Transverse colon (tissue), 4 donors: ENCODE measurements around the gene CHID1. TPM values are rescaled to one million over a fixed set of nuclear protein-coding genes. Genes with fewer than 3 reads are reported as not detected.
A peak's percentile ranks its signal among the peaks of the same experiment; 100 is the strongest.

Experiments used
- DNase-seq: peaks from one replicate; pipeline ENCODE4 v3.0.0-alpha.2; 2019
- H3K27ac ChIP-seq, 4 donors: fragments of 200-600 bp; sonication (generic); 2 replicates each; pipeline ENCODE4 v1.5.1; 2016 to 2018; ENCODE audit warnings: inconsistent platforms in 4 of 4
- H3K27me3 ChIP-seq: fragments of 200-600 bp; sonication (generic); 2 replicates; pipeline ENCODE4 v1.5.1; 2017; ENCODE audit warnings: inconsistent platforms
- H3K36me3 ChIP-seq, 4 donors: fragments of 200-600 bp; sonication (generic); 2 replicates each; pipeline ENCODE4 v1.5.1; 2017 to 2019; ENCODE audit warnings: inconsistent platforms in 4 of 4
- H3K4me1 ChIP-seq, 4 donors: fragments of 200-600 bp; sonication (generic); 2 replicates each; pipeline ENCODE4 v1.5.1; 2017 to 2020; ENCODE audit warnings: inconsistent platforms in 4 of 4
- H3K4me3 ChIP-seq, 4 donors: fragments of 200-600 bp; sonication (generic); 1 replicate in 1 of 4; 2 replicates in 3 of 4; pipeline versions ENCODE4 v1.5.1 to v1.6.1; 2017 to 2019; ENCODE audit warnings: inconsistent platforms in 4 of 4
- H3K9me3 ChIP-seq, 2 donors: fragments of 200-600 bp; sonication (generic); 2 replicates each; pipeline ENCODE4 v1.5.1; 2017 to 2019; ENCODE audit warnings: inconsistent platforms in 2 of 2
- EP300 ChIP-seq: sonication (generic); formaldehyde crosslinking; IDR thresholded peaks from one replicate; pipeline ENCODE4 v1.6.1; 2017; ENCODE audit warnings: antibody characterized with exemption, low read depth
- POLR2A ChIP-seq: fragments of 450-650 bp; IDR thresholded peaks from one replicate; pipeline ENCODE4 v1.6.1; 2016; ENCODE audit warnings: antibody characterized with exemption, mild to moderate bottlenecking, moderate library complexity
- POLR2AphosphoS5 ChIP-seq, 3 donors: sonication (generic); formaldehyde crosslinking; IDR thresholded peaks; one replicate each; pipeline ENCODE4 v1.6.1; 2016; ENCODE audit warnings: antibody characterized with exemption in 3 of 3
- WGBS, 2 donors: methylation state at CpG; one replicate each; pipeline ENCODE4 v1.1.5; 2018; ENCODE audit warnings: low coverage in 1 of 2; 5-methylcytosine and 5-hydroxymethylcytosine counted together
- in situ Hi-C, 4 donors: fragments of 200-750 bp; cut with MboI; loops; one replicate each; pipeline versions ENCODE4 v1.15.0 to v1.15.1; 2017; ENCODE audit warnings: low sequenced_read_pairs in 3 of 4, low pct_ligation_motif_present in 1 of 4, low pct_unique_long_range_greater_than_20kb in 1 of 4
- intact Hi-C: fragments of 100-400 bp; cut with DNase I; formaldehyde crosslinking; loops from one replicate; pipeline ENCODE4 v1.15.1; 2023; ENCODE audit warnings: low total_unique reads
- total RNA-seq, 4 donors: library from RNA; depleted of rRNA; stranded (reverse); fragments of >200 nt; gene quantifications; one replicate each; pipeline ENCODE4 v1.1.0, GENCODE V29; 2016
- TF ChIP-seq, protein P1 (sequence below), 5 experiments: fragments of 200-600 bp in 3 of 5; fragments of 450-650 bp in 2 of 5; sonication (generic) in 3 of 5; IDR thresholded peaks; 1 replicate in 2 of 5; 2 replicates in 3 of 5; pipeline ENCODE4 v1.5.1; 2016 to 2017; ENCODE audit warnings: antibody characterized with exemption in 5 of 5, inconsistent platforms in 3 of 5, mild to moderate bottlenecking in 2 of 5, moderate library complexity in 1 of 5

The CHID1 gene
- total RNA-seq, 4 donors from 2014 or later, result 15.3 to 58.2 (median 41.4) TPM

GRCh38 chr11:863023-863909, 47.3 kb downstream of the CHID1 start:
- Histone ChIP-seq H3K9me3 (no peaks in the 10 kb centered on the region), H3K36me3 (no peaks in the 10 kb centered on the region), H3K4me3 (no peak overlapping the region), H3K27ac (no peak overlapping the region), H3K4me1 (peaks cover 11 to 22% (median 14%) of the 10 kb centered on the region in 4 donors), H3K27me3 (peaks cover 37% of the 10 kb centered on the region)
- TF ChIP-seq EP300 (no peak), POLR2A (no peak), POLR2AphosphoS5 (IDR thresholded peaks at IDR 0.05) (no peak)
- TF ChIP-seq, protein P1, sequence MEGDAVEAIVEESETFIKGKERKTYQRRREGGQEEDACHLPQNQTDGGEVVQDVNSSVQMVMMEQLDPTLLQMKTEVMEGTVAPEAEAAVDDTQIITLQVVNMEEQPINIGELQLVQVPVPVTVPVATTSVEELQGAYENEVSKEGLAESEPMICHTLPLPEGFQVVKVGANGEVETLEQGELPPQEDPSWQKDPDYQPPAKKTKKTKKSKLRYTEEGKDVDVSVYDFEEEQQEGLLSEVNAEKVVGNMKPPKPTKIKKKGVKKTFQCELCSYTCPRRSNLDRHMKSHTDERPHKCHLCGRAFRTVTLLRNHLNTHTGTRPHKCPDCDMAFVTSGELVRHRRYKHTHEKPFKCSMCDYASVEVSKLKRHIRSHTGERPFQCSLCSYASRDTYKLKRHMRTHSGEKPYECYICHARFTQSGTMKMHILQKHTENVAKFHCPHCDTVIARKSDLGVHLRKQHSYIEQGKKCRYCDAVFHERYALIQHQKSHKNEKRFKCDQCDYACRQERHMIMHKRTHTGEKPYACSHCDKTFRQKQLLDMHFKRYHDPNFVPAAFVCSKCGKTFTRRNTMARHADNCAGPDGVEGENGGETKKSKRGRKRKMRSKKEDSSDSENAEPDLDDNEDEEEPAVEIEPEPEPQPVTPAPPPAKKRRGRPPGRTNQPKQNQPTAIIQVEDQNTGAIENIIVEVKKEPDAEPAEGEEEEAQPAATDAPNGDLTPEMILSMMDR (IDR thresholded peaks at IDR 0.05), result no peak
- DNase-seq, result no peak
- 53% methylated on average over 19 of the region's 24 CpGs; no CpG with 5 or more reads in 1 of the 2 donors for WGBS, 2 donors
- in situ Hi-C loops (loop anchor here in 2 of 4 donors (25.0 kb wide), 1 partner anchor 174 kb away; the partner anchor contains the start of gene MUC6 (in 2 of the 2)), intact Hi-C loops (no loop called here)

- H3K27ac ChIP-seq, result no peak overlapping the region
- intact Hi-C loops, result no loop called here
Measured at GRCh38 chr11:862696-863022, 48.0 kb downstream of the CHID1 start.

DNA sequence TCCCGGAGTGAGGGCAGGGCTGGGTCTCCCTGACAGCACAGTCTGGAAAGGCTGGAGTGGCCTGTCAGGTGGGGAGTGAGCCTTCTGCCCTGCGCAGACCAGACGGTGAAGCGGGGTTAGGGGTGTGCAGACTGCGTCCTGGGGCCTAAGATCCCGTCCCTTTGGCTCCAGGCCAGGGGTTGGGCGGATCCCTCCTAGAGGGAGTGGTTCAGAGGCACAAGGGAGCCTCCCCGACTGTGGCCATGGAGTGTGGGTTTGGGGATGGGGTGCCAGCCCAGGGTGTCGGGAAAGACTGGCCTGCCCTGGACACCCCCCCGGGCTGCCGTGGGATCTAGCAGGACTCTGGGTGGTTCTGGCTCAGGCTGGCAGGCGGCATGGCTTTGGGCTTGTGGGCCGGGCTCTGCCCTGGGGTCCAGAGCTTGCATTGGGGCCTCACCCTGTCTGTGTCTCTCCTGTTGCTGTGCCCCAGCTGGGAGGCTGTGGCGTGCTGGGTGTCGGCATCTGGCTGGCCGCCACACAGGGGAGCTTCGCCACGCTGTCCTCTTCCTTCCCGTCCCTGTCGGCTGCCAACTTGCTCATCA, 48.4 kb downstream of the CHID1 start:
- 34% methylated on average over 11 of the region's 20 CpGs; no CpG with 5 or more reads in 1 of the 2 donors for WGBS, 2 donors
- H3K36me3 ChIP-seq, result no peaks in the 10 kb centered on the region
- no peak overlapping the region for H3K27ac ChIP-seq
- peaks cover 37% of the 10 kb centered on the region for H3K27me3 ChIP-seq
- peak; percentile 55 for DNase-seq
- in situ Hi-C loops (loop anchor here in 2 of 4 donors (25.0 kb wide), 1 partner anchor 175 kb away; the partner anchor contains the start of gene MUC6 (in 2 of the 2)), intact Hi-C loops (no loop called here)
- H3K4me3 ChIP-seq, result no peak overlapping the region
- no peaks in the 10 kb centered on the region for H3K9me3 ChIP-seq
- TF ChIP-seq, protein P1 (IDR thresholded peaks at IDR 0.05), result no peak
- TF ChIP-seq POLR2A, result no peak
- no peak for TF ChIP-seq EP300
- no peak for TF ChIP-seq POLR2AphosphoS5 (IDR thresholded peaks at IDR 0.05)
- peaks cover 11 to 22% (median 14%) of the 10 kb centered on the region in 4 donors for H3K4me1 ChIP-seq

More at GRCh38 chr11:862696-863022, 48.0 kb downstream of the CHID1 start:
- no peaks in the 10 kb centered on the region for H3K9me3 ChIP-seq
- H3K4me3 ChIP-seq, result no peak overlapping the region
- in situ Hi-C loops, result loop anchor here in 2 of 4 donors (25.0 kb wide), 1 partner anchor 175 kb away; the partner anchor contains the start of gene MUC6 (in 2 of the 2)
- 58% methylated on average over 12 of the region's 12 CpGs; no CpG with 5 or more reads in 1 of the 2 donors for WGBS, 2 donors
- H3K4me1 ChIP-seq, result peaks cover 11 to 22% (median 14%) of the 10 kb centered on the region in 4 donors
- TF ChIP-seq POLR2A (no peak), EP300 (no peak), POLR2AphosphoS5 (IDR thresholded peaks at IDR 0.05) (no peak)
- TF ChIP-seq, protein P1 (IDR thresholded peaks at IDR 0.05), result no peak
- H3K36me3 ChIP-seq, result no peaks in the 10 kb centered on the region
- no peak for DNase-seq
- peaks cover 37% of the 10 kb centered on the region for H3K27me3 ChIP-seq

DNA sequence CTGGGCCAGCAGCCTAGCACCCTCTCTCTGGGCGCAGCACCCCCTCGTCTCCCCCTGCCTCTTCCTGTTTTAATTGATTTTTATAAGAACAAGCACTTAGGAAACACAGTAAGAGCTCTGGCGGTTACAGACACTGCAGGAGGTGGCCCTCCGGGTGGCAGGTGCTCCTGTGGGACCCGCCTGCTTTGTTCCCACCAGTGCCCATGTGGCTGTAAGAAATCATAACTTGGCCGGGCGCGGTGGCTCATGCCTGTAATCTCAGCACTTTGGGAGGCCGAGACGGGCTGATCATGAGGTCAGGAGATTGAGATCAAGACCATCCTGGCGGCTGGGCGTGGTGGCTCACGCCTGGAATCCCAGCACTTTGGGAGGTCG, 49.5 kb downstream of the CHID1 start:
- Histone ChIP-seq H3K4me3 (no peak overlapping the region), H3K27ac (no peak overlapping the region), H3K9me3 (no peaks in the 10 kb centered on the region), H3K27me3 (peaks cover 37% of the 10 kb centered on the region), H3K4me1 (peaks cover 13 to 22% (median 15%) of the 10 kb centered on the region in 4 donors), H3K36me3 (no peaks in the 10 kb centered on the region)
- intact Hi-C loops (no loop called here), in situ Hi-C loops (loop anchor here in 2 of 4 donors (25.0 kb wide), 1 partner anchor 176 kb away; the partner anchor contains the start of gene MUC6 (in 2 of the 2))
- 45 to 72% methylated on average over 2 to 14 of the region's 14 CpGs for WGBS, 2 donors
- TF ChIP-seq EP300, result no peak
- TF ChIP-seq POLR2AphosphoS5 (IDR thresholded peaks at IDR 0.05), result no peak
- no peak for TF ChIP-seq POLR2A
- TF ChIP-seq, protein P1 (IDR thresholded peaks at IDR 0.05), result no peak
- DNase-seq, result no peak
